Right kidney (tissue), 1 donor: ENCODE results near the gene CTNND2.

Experiments
- DNase-seq: peaks from one replicate; pipeline ENCODE4 v3.0.0-alpha.2; 2016

CTNND2 gene

DNA sequence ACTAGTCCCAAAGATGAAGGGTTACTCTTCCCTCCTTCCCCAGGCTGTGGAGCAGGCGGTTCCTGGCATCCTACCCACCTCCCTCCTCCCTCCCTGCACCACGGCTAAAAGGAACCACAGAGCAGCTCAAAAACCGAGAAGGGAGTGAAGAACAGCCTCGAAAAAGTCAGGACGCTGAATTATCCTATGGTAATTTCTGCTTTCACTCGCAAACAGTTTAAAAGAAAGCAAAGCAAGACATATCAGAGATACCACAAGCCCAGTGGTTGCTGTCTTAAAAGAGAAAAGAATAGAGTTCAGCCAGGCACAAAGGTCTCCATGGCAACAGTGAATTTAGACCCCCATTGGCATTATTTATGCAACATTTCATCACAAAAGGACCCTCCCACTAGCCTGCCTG lies 315.4 kb downstream of the CTNND2 start:
- peak; percentile 15 for DNase-seq

DNA sequence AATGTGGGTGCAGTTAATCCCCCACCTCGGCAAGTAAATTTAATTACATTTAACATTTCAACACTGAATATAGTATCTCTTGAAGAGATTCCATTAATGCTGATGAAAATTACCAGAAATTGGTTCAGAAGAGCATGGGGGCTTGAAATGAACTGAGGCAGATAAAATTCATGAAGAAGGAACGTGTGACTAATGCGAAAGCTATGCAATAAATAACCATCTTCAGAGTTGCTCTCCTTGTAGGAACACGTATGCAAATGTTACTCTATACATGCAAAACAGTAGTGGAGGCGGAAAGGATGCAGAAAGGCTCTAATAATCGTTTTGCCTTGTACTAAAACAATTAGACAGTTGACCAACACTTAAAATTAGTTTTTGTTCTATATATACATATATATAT lies 320.2 kb downstream of the CTNND2 start:
- DNase-seq, result no peak

DNA sequence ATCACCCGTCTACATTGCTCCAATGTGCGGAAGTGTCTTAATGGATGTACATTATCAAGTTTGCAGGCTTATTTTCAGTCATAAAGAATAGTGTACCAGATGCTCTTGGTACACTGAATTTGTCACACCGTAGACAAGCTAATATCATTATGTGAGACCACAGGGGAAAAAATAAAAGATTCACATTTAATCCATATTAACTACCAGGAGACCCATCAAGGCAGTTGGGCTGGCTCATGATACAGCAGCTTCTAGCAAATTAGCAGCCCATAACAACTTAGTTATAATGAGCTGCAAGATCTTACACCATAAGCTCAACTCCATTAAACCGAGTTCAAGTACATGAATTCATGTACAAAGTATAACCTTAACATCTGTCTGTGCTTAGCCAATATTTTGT lies 324.9 kb downstream of the CTNND2 start:
- no peak for DNase-seq

DNA sequence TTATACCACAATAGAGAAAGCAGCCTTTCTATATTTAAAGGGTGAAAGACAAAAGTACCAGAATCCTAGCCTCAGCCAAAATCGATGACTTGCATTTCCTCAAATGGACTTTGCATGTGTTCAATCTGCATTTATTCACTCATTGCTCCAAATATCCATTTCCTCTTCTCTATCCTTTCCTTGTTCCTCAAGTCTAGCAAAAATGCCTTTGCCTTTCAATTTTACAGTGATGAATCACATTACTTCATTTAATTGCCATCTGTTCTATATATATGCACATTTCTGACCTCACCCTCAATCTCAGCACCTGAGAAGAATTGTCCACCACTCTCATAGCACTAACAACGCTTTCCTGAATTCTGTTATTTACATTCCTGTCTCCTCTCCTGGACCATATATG lies 329.5 kb downstream of the CTNND2 start:
- no peak for DNase-seq

DNA sequence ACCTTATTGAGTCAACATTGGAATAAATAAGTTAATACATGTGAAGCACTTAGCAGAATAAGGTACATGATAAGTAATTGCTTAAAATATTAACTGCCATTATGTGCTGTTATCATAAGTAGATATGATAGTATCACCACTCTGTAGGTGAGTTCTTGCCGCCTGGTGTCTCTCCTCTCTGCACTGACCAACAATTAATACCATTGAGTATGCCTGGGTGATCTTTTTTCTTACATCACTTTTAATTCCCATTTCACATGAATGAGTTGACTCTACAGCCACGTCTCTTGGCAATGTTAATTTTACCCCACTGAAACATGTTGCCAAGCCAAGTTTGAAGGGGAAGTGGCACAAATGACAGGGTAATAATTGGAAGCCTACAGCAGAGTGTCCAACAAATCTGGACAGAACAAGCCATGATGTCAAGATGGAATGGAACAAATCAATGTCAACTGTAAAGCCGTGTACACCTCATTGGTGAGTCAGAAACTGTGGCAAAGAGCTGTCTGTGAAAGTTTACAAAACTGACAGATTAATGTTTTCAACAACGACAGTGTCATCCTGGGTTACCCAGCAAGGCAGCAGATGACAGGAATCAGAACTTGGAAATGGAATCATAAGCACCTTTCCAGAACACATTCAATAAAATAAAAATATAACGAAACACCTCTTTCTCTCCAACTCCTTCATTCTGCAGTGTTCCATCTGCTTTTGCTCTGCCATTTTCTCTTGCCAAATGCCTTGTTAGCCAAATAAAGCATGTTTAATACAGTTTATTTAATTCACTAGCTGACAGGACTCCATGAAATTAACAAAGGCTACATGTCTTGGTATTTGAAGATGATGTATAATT lies 330.9 kb downstream of the CTNND2 start:
- DNase-seq, result no peak

DNA sequence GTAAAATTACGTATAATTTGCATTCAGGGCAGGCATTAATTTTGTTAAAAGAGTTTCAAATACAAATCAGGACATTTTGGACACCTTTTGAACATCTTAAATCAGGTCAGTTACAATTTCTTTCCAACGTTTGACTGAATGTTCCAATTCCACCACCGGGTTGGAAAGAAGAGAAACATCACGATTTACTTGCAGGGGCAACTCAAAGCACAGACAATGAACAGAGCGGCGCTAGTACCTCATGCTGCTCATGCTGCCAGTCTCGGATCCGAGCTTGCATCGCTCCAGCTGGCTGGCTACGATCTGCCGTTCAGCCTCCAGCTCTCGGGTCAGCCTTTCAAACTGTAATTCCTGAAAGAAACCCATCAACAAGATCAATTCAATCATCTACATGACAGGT lies 339.5 kb downstream of the CTNND2 start:
- DNase-seq, result no peak

DNA sequence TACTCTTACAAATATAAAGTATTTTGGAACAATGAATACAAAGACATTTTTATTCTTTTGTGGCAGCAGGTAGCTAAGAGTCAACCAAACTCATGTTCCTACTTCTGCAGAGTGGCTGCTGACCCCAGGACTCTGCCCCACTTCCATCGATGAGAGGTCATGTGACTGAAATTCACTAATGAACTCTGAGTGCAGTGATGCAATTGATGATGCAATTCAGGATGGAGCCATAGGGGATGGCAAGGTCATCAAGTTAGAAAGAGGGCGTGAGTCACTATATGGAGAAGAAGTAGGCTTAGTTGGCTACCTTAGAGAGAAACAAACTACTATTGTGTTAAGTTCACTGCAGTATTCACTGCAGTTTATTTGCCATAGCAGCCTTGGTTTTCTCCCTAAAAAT lies 340.4 kb downstream of the CTNND2 start:
- no peak for DNase-seq

DNA sequence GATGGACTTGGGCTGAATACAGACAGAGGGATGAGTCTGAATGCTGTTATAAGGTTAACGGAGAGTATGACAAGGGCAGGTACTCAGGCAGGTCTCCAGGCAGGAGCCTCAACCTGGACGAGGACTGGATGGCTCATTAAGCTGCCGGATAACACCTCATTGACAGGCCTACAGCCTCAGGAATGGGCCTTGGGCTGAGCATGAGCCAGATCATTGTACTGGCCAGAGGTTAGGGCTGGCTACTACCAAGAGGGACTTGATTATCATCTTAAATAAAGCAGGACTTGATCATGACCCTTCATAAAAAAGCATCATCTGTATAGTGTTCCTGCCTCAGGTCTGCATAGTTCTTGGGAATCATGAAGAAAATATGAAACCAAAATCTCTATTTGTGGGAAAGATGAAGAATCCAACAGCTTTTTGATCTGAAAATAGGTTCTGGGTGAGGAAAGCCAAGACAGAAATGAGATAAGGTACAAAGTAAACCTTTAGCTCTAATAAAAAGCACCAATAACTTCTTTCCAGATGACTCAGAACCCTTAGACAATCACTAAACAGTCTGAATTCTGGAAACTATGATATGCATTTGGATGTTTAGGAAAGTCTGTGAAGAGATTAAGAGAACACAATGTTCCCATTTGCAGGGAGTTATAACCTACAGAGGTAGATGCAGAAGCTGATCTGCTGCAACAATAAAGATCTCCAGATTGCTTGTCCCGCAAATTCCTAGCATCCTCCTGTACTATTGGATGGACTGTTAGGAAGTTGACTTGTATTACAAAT lies 343.1 kb downstream of the CTNND2 start:
- no peak for DNase-seq

DNA sequence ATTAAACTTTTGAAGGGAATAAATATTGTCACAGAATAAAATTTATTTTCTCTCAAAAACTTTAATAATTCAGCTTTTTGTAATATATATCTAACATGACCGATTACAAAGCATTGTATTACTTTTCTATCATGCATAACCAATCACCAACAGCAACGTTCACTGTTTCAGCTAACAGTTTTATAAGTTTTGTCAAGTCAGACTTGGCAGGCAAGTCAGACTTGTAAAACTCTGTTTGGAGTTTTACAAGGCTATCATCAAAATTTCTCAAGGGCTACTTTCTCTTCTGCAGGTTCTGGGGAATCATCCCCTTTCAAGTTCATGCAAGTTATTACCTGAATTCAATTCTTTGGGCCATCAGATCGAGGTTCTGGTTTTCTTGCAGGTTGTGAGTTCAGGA lies 347.2 kb downstream of the CTNND2 start:
- DNase-seq, result no peak

DNA sequence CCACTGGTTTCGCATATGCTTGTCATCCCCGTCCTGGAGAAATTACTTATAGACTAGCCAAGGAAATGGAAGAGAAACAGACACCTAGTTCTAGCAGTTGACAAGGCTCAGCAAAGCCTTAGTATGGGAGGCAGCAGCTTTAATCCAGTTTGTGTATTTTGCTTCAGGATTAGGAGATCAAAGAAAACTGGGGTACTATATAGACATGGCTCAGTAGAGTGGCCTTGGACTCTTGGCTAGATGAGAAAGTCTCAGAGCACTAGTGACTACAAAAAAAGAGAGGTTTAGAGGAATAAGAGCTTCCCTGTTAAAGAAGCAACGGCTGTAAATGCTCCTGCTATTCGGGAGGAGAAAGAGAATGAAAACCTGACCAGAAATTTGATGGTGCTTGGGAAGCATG lies 349.1 kb downstream of the CTNND2 start:
- DNase-seq, result no peak

DNA sequence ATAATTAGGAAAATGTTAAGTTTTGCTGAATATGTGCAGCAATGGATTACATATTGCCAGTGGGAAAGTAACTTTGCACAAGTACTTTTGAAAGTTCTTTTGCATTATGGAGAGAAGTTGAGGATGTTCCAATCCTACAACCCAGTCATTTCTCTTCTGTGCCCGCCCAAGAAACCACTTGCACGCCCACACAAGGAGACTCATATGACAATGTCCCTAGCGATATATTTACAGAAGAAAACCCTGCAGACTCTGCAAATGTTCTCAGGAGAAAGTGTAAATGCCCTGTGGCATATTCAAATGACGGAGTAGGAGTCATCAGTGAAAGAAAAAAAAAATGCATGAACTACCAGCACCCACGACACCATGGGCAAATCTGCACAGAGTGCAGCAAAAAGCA lies 356.5 kb downstream of the CTNND2 start:
- DNase-seq, result no peak

DNA sequence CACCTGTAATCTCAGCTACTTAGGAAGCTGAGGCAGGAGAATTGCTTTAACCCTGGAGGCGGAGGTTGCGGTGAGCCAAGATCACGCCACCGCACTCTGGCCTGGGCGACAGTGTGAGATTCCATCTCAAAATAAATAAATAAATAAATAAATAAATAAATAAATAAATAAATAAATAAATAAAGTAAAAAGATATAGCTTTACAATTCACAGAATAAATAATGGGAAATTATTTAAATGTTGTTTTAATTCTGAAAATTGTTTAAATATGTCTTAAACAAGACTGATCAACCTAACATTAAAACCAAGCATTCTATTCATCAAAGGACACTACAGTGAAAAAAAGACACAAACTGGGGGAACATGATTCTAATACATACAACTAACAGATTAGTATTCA lies 357.1 kb downstream of the CTNND2 start:
- no peak for DNase-seq

DNA sequence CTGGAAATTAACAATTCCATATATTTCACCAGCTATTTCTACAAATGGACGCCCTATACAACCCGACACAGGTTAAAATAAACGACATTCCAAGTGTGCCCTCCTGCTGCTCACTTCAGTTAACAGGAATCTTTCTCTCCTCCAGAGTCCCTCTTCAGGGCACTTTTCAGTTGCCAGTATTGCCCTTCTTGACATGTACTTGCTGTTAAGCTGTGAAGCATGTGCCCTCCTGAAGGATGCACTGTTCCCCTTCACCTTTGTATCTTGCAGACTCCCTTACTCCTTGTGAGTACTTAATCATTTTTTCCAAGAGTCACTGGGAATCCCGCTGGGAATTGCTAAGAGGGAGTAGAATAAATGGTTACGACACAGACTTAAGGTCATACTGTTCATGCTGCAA lies 364.1 kb downstream of the CTNND2 start:
- DNase-seq, result no peak

DNA sequence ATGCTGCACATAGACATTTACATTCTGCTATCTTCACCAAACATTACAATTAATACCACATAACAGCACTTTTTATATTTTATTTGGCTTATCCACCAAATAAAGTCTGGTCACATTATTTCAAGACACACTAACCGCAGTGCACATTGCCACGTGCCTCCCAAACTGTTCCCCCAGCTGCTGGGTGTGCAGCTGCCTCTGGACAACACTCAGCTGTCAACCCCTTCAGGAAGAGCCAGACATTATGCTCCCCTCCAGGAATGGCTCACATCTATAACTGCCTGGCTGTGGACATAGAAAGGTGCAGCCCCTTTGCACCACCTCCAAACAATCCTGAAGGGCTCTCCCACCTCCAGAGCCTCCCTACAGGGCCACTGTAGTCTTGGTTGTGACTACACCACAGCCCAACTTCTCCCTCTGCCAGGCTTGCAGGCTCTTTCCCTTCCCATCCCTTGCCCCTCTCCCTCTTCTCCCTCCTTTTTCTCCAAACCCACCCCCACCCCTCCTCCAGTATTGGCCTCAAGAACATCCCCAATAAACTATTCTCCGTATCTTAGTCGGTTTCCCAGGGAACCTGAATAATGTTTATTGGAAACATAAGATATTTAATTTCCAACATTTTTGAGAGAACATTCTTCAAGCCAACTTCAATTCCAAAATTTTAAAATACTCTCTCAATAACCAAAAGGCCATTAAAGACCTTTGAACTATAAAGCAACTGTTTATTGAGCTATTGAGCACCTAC lies 372.3 kb downstream of the CTNND2 start:
- no peak for DNase-seq

DNA sequence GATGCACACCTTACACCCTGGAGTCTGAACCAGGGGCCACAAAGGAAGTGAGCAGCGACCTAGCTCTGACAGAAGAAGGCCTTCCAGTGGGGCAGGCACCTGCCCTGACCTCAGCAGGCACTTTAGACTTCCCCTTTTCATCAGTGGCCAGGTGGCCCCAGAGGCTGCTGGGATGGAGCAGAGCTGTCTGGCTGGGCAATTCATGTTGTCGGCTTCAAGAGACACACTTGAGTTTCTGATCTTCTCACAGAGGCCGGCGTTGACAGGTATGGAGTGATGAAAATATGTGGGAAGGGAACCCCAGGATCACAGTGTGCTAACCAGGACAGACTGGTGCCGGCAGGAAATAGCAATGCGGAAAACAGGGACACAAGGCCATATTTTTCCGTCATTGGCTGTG lies 375.5 kb downstream of the CTNND2 start:
- DNase-seq, result no peak

DNA sequence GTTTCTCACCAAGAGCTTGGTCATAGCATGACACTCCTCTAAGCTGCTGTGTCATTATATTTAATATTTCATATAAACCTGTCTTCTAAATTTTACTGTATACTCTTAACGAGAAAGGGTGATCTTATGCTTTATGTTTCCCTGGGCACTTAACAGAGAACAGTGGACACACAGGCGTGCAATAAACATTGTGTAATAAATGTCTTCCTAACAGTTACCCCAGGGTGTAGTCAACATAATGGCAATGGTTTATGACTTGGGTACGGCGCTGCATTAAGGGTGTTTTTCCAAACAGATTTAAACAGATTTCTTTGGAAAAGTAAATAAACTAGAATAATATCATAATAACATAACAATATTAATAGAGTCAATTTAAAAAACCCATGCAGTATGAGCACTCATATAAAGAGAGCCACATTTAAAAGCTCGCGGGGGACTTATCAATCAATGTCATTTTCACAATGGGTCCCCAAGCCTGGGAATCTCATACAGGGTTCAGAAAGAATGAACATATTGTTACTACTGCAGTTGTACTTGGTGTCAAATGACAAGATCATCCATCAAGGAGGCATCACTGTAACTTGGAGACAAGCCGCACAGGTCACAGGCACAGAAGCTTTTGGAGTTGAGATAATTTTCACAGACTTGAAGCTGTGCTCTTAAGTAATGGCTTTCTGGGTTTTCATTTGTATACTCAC lies 376.4 kb downstream of the CTNND2 start:
- no peak for DNase-seq

DNA sequence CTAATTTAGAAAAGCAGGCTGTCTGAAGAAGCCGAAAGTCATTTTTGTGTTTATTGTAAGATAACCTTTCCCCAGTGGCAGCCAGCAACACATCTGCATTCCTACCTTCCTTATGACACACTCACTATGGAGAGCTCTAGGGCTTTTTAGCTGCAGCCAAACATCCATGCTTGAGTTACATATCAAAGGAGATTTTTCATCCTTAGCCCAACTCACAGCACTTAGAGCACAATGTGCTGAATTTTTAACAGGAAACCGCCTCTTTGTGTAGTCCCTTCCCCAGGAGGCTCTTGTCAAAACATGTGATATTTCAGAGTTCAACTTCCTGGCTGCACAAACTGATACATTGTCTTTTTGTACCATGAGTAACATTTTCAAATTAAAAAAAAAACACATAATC lies 379.2 kb downstream of the CTNND2 start:
- DNase-seq, result no peak

DNA sequence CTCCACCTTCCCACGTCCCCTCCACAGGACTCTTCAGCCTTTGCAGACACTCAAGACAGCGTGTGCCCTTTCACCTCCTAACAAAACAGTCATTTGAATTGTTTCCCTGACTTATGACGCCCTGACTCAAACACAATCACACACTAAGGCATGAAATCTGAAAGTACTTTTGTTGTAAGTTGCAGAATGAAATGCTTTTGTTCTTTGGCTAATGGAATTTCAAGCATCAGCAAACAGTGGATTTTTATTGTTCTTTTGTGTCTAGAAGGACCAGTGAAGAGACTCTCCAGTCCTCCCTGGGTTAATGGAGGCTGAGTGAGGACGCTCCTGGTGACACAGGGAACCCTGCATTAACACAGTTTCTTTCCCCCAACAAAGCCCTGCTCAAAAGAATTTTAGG lies 380.1 kb downstream of the CTNND2 start:
- DNase-seq, result no peak

DNA sequence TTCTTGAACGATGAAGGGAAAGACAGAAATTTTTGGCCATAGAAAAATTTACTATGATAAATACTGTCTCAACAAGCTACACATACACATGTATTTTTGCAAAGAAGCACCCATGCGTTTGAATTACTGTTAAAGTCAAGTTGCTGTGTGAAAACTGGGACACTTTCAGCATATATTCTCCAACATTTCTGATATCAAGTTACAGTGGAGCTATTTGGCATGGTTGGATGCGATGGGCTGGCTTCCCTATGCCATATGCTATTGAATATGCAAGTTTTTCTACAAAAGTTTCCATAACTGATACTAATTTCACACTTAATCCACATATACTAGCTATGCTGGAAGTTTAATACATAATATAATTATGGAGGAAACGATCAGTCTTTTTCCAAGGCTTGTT lies 381.4 kb downstream of the CTNND2 start:
- DNase-seq, result no peak

DNA sequence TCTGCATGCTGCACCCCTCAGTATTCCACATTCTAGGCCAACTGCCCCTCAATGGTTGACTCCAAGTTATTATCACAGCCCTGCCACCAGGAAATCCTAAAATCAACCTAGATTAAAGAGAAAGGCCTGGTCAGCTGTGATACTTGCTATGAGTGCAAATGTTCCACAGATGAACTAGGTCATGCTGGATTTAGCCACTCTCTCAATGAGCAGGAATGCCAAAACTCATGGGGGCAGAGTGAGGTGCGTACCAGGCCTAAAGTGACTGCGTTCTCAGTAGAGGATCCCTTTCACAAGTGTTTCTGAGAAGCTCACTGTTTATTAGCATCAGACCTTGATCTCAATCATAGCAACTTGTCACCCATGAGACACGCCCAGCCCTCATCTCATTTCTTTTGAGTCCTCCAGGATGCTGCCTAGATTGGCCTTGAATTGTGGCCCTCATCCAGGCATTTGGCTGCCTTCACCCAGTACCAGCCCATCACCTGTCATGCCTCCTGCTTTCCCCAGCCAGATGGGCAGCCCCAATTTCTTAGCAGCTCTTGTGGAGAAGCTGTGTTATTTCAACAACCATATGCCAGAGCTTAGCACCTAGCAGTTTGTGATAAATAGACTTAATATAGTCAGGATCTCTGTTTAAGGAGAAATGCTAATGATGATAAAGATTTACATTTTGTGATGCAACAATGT lies 383.9 kb downstream of the CTNND2 start:
- DNase-seq, result no peak

DNA sequence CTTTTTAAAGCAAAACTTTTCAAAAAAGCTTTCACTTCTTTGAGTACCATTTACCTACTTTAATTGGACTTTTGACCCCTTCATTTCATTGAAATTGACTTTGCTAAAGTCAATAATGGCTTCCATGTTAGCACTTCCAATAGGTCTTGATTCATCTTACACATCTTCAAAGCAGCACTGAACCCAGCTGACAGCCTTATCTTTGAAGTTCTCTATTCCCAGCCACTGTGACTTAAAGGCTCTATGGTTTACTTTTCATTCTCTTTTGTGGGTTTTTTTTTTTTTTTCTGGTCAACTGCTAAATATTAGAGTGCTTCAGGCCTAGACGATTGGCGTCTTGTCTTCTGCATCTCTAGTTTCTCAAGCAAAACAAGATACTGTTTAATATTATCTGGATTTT lies 385.0 kb downstream of the CTNND2 start:
- no peak for DNase-seq

DNA sequence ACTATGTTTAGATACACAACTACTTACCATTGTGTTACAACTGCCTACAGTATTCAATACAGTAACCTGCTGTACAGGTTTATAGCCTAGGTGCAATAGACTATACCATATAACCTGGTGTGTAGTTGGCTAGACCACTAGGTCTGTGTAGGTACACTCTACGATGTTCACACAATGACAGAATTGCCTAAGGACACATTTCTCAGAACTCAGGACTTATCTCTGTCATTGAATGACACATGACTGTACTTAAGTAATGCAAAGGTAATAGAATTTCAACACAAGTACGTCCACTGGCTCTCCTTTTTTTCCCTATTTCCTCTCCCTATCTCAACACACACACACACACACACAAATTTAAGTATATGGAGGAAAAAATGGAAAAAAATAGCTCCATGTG lies 385.6 kb downstream of the CTNND2 start:
- DNase-seq, result no peak
